Large intestine (tissue), 1 donor: ENCODE measurements around the gene CR1. TPM values are rescaled to one million over a fixed set of nuclear protein-coding genes. Genes with fewer than 3 reads are reported as not detected.

ENCODE experiments used
- polyA plus RNA-seq: library from polyadenylated mRNA; unstranded; fragments of 120-200 nt; gene quantifications from one replicate; pipeline ENCODE4 v1.2.1, GENCODE V29; 2013

CR1 gene
- polyA plus RNA-seq, 1 donor: 0.66 TPM

Other genes starting within 250 kb of the CR1 start
- gene CD55, start 174.5 kb upstream of the CR1 start, polyA plus RNA-seq: 24.1 TPM
- gene CR2, start 41.8 kb upstream of the CR1 start, polyA plus RNA-seq: 0.27 TPM
- gene CR1L, start 149.0 kb downstream of the CR1 start, polyA plus RNA-seq: 0.45 TPM